Fibroblast of skin of left biceps (primary cell): Measurements from ENCODE around the gene PDGFA.
"Not testable (repeated sequence)": the region's sequence is repeated elsewhere in the genome, so short reads cannot be mapped to it uniquely, and the experiment has no call there.

Experiments
- DNase-seq, 2 experiments: peaks; one replicate each; pipeline ENCODE4 v3.0.0-alpha.2; 2013; ENCODE audit warnings: low read depth in 2 of 2

PDGFA gene

GRCh38 chr7:552151-552867 lies 32.7 kb upstream of the PDGFA start:
- not testable (repeated sequence) for DNase-seq

GRCh38 chr7:551615-551970 lies 31.9 kb upstream of the PDGFA start:
- DNase-seq: not testable (repeated sequence)

- DNase-seq: no peak
Observed at GRCh38 chr7:550881-551614, 31.4 kb upstream of the PDGFA start.

- no peak for DNase-seq
Observed at GRCh38 chr7:549891-550625, 30.4 kb upstream of the PDGFA start.

GRCh38 chr7:549066-549890 lies 29.6 kb upstream of the PDGFA start:
- DNase-seq: no peak

- no peak for DNase-seq
Observed at GRCh38 chr7:548401-548800, 28.8 kb upstream of the PDGFA start.

- DNase-seq: no peak
Observed at GRCh38 chr7:545470-545869, 25.8 kb upstream of the PDGFA start.

GRCh38 chr7:544338-545221 lies 24.9 kb upstream of the PDGFA start:
- no peak for DNase-seq

- DNase-seq: no peak
Observed at GRCh38 chr7:543501-544337, 24.1 kb upstream of the PDGFA start.

GRCh38 chr7:542713-543500 lies 23.3 kb upstream of the PDGFA start:
- peak in 1 of 2 experiments; percentile 25 for DNase-seq

GRCh38 chr7:542131-542712 lies 22.6 kb upstream of the PDGFA start:
- DNase-seq: no peak

GRCh38 chr7:541661-542060 lies 22.0 kb upstream of the PDGFA start:
- no peak for DNase-seq

GRCh38 chr7:540997-541396 lies 21.4 kb upstream of the PDGFA start:
- no peak for DNase-seq

GRCh38 chr7:540579-540978 lies 20.9 kb upstream of the PDGFA start:
- DNase-seq: no peak

- no peak for DNase-seq
Observed at GRCh38 chr7:539731-540411, 20.2 kb upstream of the PDGFA start.

- no peak for DNase-seq
Observed at GRCh38 chr7:538764-539685, 19.4 kb upstream of the PDGFA start.
